Activated T-cell treated with anti-CD3 and anti-CD28 coated beads, Interleukin-2, amount 50 U/mL, for 48 hours (primary cell): Measurements from ENCODE around the gene TANC1.

ENCODE experiments used
- DNase-seq, 2 experiments: peaks; one replicate each; pipeline ENCODE4 v3.0.0-alpha.2; 2020

Gene TANC1

DNA sequence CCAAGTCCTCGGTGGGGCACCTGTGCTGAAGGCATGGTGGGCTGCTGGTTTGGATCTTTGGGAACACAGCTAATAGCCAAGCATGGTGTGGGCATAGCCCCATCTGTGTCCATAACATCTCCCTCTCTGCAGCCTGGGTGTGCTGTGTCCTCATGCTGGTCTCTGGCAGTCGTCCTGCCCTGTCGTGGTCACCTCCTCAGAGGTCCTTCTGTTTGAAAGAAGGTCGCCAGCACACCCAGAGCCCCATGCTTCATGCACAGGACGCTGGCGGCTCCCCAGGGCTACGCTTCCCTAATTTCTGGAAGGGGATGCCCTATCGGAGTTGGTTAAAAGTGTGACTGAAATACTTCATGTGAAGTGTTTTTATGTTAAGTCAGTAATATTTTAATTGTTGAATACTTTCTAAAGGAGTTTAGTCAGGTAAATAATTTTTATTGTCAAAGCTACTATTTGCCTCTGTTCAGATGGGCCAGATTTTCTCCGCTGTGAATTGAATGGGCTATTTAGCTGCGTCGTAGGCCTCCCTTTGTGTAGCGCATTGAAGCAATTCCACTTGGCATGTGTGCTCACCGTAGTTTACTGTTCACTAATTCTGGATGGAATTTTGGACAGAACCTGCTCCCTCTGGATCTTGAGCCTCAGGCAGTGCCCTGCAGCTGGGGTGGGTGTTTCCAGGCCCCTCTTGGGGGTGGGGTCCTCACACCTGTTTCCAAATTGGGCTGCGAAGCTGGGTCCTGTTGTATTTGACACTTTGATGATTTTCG lies 236.1 kb downstream of the TANC1 start:
- DNase-seq = no peak

DNA sequence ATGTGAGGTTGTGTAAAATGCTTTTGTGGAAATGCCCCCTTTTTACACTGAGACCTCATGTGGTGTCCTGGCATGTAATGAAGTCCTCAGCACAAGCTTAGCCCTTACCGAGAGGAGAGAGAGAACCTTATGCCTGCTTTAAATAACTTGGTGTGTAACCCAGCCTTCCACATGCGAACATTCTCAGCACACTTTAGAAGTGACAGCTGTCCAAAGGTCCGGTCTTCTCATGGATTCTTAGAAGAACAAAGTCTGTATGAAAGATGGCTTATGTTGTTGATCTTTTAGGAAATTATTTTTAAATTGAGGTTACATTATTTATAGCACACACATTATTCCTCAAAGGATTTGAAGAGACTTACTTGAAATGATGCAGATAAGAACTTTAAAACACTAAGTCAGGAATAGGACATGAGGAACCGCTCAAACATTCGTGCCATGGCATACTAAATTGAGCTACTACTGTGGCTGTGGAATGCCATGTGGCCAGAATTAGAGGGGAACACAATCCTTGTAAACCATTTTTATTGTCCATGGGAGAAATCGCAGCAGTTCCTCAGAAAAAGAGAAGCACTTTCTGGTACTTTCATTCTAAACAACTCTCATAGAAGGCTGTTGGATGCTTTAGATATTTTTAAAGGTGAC lies 238.4 kb downstream of the TANC1 start:
- no peak for DNase-seq

DNA sequence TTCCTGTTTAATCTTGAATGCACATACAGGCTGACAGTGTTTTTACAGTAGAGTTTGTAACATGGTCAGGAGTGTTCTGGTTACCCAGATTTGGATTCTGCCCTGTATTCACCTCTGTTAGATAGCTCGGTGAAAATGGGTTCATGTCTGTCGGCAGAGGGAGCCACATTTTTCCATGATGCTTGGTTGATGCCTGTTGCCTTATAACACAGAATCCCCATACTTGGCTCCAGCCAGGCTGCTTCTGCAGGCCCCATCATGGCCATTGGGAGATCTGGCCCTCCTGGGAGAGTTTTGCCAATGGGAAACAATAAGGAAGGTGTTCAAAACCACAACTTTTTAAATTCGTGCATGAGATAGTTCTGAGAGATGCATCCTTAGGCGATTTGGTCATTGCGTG lies 240.0 kb downstream of the TANC1 start:
- DNase-seq = no peak

DNA sequence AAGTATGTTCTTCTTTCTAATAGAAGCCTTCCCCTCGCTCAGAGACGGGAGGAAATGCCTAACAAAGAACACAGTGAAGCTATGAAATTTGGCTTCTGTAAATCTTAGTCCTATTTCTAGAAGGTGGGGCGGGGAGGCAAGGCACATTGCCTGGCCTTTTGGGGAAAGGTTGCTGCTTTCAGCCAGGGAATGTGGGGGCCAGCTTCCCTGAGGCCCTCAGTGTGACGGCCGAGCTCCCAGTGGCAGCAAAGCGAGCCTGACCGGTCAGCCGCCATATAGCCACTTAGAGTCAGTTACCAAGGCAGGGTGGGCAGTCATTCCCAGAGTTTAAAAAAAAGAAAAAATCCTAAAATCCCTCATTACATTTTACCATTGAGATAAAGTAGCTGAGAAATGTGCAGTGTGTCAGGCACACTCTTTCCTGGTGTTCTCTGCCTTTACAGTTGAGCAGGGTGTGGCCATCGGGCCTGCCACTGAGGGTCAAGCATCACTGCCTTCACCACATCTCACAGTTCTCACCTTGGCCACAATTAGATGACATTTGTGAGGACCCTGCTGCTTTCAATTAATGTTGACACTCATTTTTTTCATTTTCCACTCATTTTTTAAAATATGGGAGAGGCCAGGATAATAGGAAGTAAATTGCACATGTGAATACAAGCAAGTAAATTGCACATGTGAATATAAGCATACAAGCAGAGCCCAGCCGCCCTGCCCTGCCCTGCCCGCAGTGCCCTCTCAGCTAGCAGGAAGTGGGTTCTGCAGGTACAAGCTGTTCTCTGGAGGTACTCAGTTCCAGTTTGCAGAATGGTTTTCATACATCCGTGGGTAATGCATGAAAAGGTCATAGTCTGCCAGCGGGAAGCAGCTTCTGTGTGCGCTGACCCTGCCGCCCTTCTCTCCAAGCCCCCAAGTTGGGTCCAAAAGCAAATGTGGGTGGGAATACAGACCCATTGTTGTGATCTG lies 241.2 kb downstream of the TANC1 start:
- DNase-seq = peak in 1 of 2 experiments; percentile 30

DNA sequence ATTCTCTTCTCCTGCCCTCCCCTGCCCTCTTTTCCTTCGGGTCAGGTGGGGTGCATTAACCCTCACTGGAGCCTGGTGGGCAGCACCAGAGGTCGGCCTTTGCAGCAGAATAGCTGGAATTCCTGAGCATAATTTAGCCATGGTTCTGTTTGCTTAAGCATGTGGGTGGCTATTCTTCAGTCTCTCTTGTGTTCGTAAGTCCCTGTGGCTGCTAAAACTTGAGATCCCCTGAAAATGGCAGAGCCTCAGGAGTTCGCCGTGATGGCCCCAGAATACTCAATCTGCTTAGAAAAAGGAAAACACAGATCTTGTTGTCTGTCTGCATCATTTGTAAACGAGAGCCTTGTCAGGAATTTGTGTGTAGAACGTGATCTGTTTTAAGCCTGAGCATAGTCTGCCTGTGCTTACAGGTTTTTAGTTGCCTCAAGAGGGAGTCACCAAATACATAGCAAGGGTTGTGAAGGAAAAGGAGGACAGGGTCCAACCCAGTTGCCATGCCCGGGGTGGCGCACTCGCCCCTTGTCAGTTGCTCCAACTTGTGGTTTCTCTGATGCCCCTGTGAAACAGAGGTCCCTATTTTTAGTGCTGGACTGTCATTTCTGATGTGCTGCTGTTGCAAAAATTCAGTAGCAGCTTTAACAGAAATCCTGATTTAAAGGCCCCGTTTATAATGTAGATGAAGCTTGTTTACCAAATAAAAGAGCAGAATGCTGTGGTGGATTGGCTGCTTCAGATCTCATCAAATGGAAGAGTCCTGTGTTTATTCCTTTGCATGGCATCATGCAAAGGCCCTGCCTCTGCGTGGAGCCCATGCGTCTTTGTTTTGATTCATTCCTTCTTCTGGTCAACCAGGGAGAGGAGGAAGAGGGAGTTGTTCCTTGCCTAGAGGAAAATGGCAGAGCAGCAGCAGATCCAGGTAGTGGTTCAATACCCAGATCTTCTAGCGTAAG lies 243.3 kb downstream of the TANC1 start:
- no peak for DNase-seq

DNA sequence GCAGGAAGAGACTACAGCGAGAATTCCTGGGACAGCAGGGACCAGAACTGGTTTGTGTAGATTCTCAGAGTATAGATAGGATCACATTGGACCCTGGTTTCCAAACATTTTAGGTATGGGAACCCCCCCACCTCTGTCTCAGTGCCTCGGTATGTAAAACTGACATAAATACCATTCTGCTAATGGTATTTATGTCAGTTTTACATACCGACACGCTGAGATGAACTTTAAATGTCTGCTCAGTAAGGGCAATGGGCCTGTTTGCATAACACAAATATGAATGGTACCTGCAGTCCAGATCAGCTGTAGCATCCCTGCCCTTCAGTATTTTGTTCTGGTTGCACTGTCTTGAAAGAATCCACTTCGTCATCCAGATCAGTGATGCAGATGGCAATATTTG lies 244.9 kb downstream of the TANC1 start:
- DNase-seq = no peak

DNA sequence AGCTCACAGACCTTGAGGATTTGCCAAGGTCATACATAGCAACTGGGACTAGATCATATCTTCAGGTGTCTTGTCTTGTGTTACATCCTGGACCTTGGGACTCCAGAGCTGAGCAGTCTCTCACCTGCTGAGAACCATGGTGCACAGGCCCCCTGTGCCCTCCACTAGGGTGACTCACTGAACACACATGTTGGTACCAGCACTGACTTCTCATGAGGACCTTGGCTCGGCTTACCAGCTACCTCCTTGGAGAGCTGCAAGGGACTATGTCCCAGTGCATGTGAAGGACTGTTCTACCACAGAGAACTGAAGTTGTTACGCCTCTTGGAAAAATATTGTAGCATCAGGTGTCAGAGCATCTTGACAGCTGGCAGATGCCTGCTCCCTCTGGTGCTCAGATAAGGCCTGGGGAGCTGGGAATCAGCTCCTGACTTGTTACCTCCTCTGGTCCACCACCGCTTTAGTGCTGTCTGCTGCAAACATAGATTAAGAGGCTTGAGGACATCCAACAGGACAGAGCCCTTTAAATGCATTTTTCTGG lies 246.0 kb downstream of the TANC1 start:
- no peak for DNase-seq

DNA sequence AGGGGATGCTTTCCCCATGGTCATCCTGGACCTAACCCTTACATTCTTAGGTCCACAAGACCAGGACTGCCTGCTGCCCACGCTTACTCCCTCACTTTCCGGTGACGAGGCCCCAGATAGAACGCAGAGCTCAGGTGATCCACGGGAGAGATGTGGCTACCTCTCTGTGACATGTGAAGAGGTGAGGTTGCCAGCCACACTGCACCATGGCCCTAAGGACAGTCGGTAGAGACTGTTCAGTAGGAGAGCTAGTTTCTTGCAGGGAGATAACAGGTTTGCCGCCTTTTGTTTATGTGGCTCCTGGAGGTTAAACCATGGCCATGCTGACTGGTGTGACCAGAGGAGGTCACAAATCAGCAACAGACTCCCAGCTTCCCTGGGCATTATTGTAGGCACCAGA lies 246.7 kb downstream of the TANC1 start:
- no peak for DNase-seq

DNA sequence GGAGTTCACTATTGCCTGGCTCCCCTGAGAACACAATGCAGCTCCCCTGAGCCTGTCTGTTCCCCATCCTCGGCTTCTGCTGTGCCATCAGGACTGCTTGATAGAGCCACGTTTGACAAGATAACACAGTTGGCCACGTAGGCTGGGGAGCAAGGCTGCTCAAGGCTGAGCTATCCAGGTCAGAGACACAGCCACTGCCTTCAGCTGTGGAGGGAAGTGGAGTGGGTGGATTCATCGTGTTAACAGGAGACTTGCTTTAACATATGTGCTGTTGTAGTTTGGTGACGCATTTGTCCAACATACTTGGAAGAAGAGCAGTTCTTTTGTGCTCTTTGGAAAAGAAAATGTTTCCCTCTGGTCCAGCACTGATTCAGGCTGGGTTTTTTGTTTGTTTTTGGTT lies 249.2 kb downstream of the TANC1 start:
- no peak for DNase-seq

DNA sequence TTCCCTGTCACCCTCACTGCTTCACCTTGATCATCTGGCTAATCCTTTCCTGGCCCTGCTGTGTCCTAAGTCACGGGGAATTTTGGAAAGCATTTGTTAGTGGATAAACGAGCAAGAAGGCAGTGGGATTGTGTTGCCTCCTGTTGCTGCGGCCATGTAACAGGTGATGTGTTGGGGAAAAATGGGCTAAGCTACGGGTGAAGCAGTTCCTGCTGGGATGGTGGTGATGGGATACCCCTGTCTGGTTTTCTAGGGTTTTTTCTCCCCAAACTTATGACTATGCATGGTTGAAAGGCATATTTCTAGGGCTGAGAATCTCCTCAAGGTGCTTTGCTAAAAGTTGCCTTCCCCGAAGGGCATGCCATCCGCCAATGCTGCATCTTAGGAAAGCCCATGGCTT lies 249.9 kb downstream of the TANC1 start:
- no peak for DNase-seq

DNA sequence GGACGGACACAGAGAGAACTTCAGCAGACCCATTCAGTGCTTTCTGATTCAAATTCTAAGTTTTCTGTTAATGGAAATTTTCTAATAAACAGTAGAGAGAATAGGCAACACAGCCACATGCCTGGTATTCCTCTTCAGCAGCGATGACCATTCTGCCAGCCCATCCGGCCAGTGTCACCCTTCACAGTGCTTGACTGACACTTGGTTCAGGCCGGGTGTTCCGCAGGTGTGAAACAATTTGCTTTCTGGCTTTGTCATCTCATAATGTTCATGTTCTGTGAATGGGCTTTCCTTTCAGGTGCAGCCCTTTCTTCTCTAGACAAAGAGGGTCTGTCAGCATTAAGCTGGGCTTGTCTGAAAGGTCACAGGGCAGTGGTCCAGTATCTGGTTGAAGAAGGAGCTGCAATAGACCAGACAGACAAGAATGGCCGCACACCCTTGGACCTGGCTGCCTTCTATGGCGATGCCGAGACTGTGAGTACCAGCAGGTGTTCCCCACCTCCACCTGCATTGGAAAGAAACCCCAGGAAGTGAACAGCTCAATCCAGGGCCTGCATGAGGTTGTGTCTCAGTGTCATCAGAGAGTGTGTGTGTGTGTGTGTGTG lies 251.1 kb downstream of the TANC1 start:
- no peak for DNase-seq

DNA sequence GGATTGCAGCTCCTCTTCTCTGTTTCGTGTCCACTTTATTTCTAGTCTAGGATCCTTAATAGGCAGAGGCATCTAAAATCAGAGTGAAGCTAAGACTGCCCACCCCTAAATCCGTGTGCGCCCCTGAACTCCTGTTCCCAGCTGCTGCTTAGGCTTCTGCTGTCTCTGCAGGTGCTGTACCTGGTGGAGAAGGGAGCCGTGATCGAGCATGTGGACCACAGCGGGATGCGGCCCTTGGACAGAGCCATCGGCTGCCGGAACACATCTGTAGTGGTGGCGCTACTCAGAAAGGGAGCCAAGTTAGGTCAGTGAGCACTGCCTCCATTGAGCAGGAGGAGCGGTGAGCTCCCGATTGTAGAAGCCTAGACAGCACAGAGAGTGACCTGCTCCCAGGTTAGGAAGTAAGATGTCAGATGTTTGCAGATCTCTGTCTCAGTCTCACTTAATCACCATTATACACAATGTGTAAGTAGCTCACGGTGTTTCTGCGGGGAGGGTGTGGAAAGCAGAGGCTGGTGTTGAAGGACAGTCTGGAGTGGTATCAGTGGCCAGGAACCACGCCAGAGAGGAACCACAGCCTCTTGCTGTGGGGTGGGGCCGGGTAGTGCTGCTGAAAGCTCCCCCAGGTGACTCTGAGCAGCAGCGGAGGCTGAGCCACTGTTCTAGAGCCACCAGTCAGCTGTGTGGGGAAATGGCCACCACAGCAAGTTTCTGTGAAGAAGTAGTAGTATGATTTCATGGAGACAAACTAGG lies 255.8 kb downstream of the TANC1 start:
- no peak for DNase-seq

DNA sequence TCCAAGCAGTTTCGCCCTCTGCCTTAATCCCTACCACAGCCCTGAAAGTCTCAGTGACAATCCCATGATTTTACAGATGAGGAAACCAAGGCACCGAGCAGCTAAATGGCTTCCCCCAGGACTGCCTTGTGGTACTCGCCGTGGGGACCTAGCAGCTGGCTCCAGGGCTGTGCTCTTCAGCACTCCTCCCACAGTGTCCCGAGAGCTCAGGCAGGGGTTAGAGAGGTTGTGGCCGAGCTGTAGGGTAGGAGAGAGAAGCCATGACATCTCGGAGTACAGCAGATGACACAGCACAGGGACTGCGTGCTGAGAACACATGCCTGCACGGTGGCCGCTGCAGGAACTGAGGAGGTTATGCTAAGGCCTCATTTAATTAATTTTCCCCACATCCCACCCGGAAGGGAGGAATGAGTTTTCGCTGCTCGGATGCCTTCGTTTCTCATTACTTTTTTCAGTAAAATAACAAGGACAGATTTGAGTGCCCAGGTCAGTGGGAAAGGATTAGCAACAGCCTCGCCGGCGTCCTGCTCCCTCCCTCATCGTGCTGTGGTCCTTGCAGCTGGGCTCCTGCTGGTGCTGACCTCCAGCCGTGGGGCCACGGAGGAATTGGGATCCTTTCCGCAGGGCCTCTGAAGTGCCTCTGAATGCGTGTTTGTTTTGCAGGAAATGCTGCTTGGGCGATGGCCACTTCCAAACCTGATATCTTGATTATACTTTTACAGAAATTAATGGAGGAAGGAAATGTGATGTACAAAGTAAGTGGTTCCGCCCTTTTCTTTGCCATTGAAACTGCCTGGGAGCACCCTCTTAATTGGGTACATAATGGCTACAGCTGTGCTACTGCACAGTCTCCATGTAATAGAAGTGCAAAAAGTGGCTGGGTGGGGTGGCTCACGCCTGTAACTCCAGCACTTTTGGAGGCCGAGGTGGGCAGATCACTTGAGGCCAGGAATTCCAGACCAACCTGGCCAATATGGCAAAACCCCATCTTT lies 256.9 kb downstream of the TANC1 start:
- DNase-seq = no peak

DNA sequence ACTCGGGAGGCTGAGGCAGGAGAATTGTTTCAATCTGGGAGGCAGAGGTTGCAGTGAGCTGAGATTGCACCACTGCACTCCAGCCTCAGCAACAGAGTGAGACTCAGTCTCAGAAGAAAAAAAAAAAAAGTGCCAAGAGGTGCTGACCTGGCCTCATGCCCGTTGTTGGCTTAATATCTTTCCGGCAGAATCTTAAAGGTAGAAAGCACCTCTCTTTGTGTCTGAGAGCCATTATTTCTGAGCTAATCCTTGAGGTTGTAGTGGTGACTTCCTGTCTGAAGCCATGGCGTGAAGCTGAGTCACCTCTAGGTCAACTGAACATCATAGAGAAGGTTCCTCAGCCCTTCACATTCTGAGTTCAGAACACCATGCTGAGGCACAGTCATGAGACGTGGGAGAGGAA lies 257.6 kb downstream of the TANC1 start:
- peak in 1 of 2 experiments; percentile 39 for DNase-seq

DNA sequence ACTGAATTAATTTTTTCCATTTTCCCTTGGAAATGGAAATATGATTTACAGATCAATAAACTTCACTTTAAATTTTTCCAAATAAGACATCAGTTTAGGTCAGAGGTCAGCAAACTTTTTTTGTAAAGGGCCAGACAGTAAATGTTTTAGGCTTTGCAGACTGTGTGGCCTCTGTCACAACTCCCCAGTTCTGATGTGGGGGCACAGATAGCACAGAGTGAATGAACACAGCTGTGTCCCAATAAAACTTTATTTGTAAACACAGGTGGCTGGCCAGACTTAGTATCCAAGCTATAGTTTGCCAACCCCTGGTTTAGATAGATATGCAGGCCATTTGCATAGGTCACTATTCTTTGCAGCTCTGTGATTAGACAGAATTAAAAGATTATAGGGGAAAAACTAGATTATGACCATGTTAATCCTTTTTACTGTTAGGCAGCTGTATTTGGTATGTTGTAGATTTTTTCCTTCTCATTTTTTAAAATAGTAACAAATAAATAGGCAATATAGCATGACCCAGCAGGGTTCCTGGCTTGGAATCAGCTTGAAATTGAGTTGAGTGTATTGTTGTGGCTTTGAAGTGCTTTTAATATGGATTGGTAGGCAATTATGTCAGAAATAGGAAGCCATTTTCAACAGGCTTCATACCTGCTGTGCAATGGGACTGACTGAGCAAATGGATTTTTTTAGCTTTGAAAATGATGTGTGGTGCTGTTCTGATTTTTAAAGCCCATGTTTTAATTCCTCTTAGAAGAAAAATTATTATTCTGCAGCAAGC lies 258.4 kb downstream of the TANC1 start:
- DNase-seq = no peak

DNA sequence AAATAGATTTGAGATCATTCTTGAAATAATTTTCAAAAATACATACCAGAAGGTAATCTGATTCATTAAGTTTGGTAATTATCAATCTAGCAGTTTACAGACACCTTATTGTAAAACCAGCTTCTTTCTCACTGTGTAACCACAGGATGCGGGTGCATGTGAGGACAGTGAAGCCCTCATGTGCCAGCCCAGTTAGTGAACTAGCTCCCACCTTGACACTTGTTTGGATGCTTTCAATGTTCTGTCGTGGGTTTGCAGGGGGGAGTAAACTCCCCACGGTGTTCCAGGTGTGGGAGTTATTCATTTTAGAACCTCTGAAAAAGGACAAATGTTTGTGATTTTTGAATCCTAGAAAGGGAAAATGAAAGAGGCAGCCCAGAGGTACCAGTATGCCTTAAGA lies 259.0 kb downstream of the TANC1 start:
- no peak for DNase-seq

DNA sequence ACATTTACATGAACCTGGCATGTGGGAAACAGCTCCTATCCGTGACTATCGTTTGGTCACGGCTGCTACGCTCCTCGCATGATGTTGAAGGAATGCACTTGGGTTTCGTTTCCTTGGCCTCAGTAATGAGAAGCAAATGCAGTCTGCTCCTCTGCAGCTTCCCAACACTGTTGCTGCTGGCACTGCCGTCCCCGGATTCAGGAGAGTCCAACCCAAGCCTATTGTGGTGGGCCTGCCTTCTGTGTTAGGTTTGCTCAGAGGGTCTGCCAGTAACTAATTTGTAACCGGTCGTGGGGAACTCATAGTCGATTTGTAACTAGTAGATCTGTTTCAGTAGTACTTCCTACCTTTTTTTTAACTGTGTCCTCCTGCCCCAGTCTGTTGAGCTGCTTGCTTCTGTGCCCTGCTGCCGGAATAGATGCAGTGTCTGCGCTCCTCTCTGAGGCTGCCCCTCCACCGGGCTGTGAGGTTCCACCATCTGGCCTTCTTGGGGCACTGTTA lies 259.7 kb downstream of the TANC1 start:
- DNase-seq = no peak

DNA sequence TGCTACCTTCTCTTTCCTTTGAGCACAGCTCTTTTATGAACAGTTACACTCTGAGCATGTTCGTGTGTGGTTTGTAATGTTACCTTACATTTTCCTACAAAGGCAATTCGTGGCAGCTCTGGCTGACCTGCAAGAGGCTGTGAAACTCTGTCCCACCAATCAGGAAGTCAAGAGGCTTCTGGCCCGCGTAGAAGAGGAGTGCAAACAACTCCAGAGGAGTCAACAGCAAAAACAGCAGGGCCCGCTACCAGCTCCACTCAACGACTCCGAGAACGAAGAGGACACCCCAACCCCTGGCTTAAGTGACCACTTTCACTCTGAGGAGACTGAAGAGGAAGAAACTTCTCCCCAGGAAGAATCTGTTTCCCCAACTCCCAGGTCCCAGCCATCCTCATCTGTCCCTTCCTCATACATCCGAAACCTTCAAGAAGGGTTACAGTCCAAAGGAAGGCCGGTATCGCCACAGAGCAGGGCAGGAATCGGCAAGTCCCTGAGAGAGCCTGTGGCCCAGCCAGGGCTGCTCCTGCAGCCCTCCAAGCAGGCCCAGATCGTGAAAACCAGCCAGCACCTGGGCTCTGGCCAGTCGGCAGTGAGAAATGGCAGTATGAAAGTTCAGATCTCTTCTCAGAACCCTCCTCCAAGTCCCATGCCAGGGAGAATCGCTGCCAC lies 261.2 kb downstream of the TANC1 start:
- no peak for DNase-seq
